ENCODE results near the gene NEUROD2.

NEUROD2 gene

GRCh38 chr17:39579318-39580081 is 28.2 kb downstream of the NEUROD2 start:
- no peak for TF ChIP-seq POLR2A (IDR thresholded peaks at IDR 0.05; ENCODE audit: low read depth, low read length)
- no peak for DNase-seq (ENCODE audit: insufficient read length, low spot score)
- FAIRE-seq = no peak

GRCh38 chr17:39578272-39578671 is 29.4 kb downstream of the NEUROD2 start:
- FAIRE-seq (no peak), DNase-seq (ENCODE audit: insufficient read length, low spot score) (no peak)
- no peak for TF ChIP-seq POLR2A (IDR thresholded peaks at IDR 0.05; ENCODE audit: low read depth, low read length)

GRCh38 chr17:39576187-39576586 is 31.5 kb downstream of the NEUROD2 start:
- TF ChIP-seq POLR2A (IDR thresholded peaks at IDR 0.05; ENCODE audit: low read depth, low read length) = no peak
- no peak for FAIRE-seq
- DNase-seq (ENCODE audit: insufficient read length, low spot score) = no peak

GRCh38 chr17:39573447-39574298 is 34.0 kb downstream of the NEUROD2 start:
- FAIRE-seq (no peak), DNase-seq (ENCODE audit: insufficient read length, low spot score) (peak; percentile 95)
- peak; percentile 68; the same call in 1 of the 2 replicates for TF ChIP-seq POLR2A (IDR thresholded peaks at IDR 0.05; ENCODE audit: low read depth, low read length)

- no peak for FAIRE-seq
- no peak for TF ChIP-seq POLR2A (IDR thresholded peaks at IDR 0.05; ENCODE audit: low read depth, low read length)
Measured at GRCh38 chr17:39572121-39572520, 35.6 kb downstream of the NEUROD2 start.

GRCh38 chr17:39569126-39569525 is 38.6 kb downstream of the NEUROD2 start:
- DNase-seq (ENCODE audit: insufficient read length, low spot score) (no peak), FAIRE-seq (no peak)
- no peak for TF ChIP-seq POLR2A (IDR thresholded peaks at IDR 0.05; ENCODE audit: low read depth, low read length)

More at GRCh38 chr17:39572121-39572520, 35.6 kb downstream of the NEUROD2 start:
- no peak for DNase-seq (ENCODE audit: insufficient read length, low spot score)

GRCh38 chr17:39568702-39569101 is 39.0 kb downstream of the NEUROD2 start:
- DNase-seq (ENCODE audit: insufficient read length, low spot score) (no peak), FAIRE-seq (no peak)
- no peak for TF ChIP-seq POLR2A (IDR thresholded peaks at IDR 0.05; ENCODE audit: low read depth, low read length)

- no peak for FAIRE-seq
- TF ChIP-seq POLR2A (IDR thresholded peaks at IDR 0.05; ENCODE audit: low read depth, low read length) = no peak
- no peak for DNase-seq (ENCODE audit: insufficient read length, low spot score)
Measured at GRCh38 chr17:39566094-39566850, 41.4 kb downstream of the NEUROD2 start.

GRCh38 chr17:39564211-39564848 is 43.4 kb downstream of the NEUROD2 start:
- FAIRE-seq = no peak
- DNase-seq (ENCODE audit: insufficient read length, low spot score) = no peak
- TF ChIP-seq POLR2A (IDR thresholded peaks at IDR 0.05; ENCODE audit: low read depth, low read length) = no peak

GRCh38 chr17:39563476-39563875 is 44.2 kb downstream of the NEUROD2 start:
- DNase-seq (ENCODE audit: insufficient read length, low spot score) = no peak
- FAIRE-seq = no peak

GRCh38 chr17:39562976-39563375 is 44.7 kb downstream of the NEUROD2 start:
- FAIRE-seq = no peak
- TF ChIP-seq POLR2A (IDR thresholded peaks at IDR 0.05; ENCODE audit: low read depth, low read length) = no peak
- no peak for DNase-seq (ENCODE audit: insufficient read length, low spot score)

More at GRCh38 chr17:39563476-39563875, 44.2 kb downstream of the NEUROD2 start:
- no peak for TF ChIP-seq POLR2A (IDR thresholded peaks at IDR 0.05; ENCODE audit: low read depth, low read length)

GRCh38 chr17:39562395-39562794 is 45.3 kb downstream of the NEUROD2 start:
- TF ChIP-seq POLR2A (IDR thresholded peaks at IDR 0.05; ENCODE audit: low read depth, low read length) = no peak
- no peak for FAIRE-seq
- no peak for DNase-seq (ENCODE audit: insufficient read length, low spot score)

GRCh38 chr17:39556423-39556822 is 51.3 kb downstream of the NEUROD2 start:
- no peak for FAIRE-seq
- no peak for TF ChIP-seq POLR2A (IDR thresholded peaks at IDR 0.05; ENCODE audit: low read depth, low read length)
- DNase-seq (ENCODE audit: insufficient read length, low spot score) = no peak

All from H54 (cell line).